Dermis microvascular lymphatic vessel endothelial cell (primary cell): Measurements from ENCODE around the gene RECK. TPM values are rescaled to one million over a fixed set of nuclear protein-coding genes. Genes with fewer than 3 reads are reported as not detected.
"Not testable (repeated sequence)": the region's sequence is repeated elsewhere in the genome, so short reads cannot be mapped to it uniquely, and the experiment has no call there.

Experiments used
- DNase-seq, 2 donors: peaks; one replicate each; pipeline versions ENCODE4 v3.0.0 to v3.0.0-alpha.2; 2010; ENCODE audit warnings: low read depth in 2 of 2
- total RNA-seq: library from RNA; depleted of rRNA; stranded (reverse); fragments of >200 nt; gene quantifications from 2 replicates; pipeline ENCODE4 v1.2.1, GENCODE V29; 2014

The RECK gene
- total RNA-seq, 1 donor from 2014 or later = 21.7 TPM

GRCh38 chr9:36064448-36065037 lies 27.8 kb downstream of the RECK start:
- DNase-seq = peak in 1 of 2 donors; percentile 30

DNA sequence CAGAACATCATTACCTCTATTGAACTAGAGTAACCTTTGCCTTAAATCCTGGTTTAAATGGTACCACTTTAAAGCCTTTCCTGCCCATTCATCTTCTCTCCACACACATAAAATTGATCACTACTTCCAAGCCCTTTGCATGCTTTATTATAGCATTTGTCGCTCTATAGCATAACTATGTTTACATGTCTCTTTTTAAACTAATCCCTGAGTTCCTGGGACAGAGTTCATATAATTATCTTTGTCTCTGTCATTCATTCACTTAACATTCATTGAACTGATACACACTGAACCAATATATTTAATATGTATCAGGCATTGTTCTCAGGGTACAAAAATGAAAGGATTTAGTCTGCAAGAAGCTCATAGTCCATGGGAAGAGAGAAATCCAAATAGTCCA lies 37.3 kb downstream of the RECK start:
- DNase-seq = no peak

DNA sequence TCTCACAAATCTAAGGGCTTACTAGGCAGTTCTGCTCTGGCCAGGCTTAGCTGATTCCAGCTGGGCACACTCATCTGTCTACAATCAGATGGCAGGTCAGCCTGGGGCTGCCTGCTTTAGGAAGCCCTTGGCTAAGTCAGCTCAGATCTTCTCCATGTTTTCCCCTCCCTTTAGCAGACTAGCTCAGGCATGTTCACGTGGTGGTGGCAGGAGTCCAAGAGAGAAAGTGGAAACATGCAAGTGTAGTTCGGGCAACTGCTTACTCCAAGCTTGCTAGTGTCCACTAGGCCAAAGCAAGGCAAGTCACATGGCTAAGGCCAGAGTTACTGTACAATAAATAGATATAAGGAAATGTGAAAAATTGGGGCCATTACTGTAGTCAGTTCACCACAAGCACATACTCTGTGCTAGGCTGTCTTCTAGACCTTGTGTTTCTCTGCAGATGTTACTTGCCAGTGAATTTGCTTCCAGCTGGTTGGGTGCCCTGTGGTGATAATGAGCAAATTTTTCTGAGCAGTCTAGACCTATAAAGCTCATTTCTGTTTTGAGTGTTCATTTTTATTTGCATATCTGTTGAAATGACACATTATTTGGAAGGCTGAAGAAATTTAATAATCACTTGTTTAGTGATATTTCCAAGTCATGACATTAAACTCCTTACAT lies 38.3 kb downstream of the RECK start:
- peak; percentile 75 to 85 for DNase-seq

DNA sequence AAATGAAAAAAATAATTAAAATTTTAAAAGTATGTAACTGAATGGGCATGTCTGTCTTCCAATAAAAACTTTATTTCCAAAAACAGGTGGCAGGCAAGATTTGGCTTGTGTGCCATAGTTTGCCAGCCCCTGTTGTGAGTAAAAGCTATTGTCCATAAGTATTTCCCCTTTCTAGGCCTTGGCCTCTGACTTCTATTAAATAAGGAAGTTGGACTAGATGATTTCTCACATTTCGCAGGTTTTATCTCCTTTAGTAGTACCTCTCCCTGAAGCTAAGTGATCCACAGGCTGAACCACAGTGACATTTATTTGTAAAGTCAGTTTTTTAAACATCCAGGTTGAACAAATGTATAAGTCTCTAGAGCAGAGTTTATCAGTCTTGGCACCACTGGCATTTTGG lies 41.3 kb downstream of the RECK start:
- no peak for DNase-seq

- DNase-seq = no peak
These were observed 43.8 kb downstream of the RECK start for GRCh38 chr9:36080519-36080918.

- no peak for DNase-seq
These were observed 46.2 kb downstream of the RECK start for GRCh38 chr9:36082931-36083330.

GRCh38 chr9:36086442-36086841 lies 49.7 kb downstream of the RECK start:
- DNase-seq = no peak

GRCh38 chr9:36087054-36087453 lies 50.3 kb downstream of the RECK start:
- not testable (repeated sequence) for DNase-seq

DNA sequence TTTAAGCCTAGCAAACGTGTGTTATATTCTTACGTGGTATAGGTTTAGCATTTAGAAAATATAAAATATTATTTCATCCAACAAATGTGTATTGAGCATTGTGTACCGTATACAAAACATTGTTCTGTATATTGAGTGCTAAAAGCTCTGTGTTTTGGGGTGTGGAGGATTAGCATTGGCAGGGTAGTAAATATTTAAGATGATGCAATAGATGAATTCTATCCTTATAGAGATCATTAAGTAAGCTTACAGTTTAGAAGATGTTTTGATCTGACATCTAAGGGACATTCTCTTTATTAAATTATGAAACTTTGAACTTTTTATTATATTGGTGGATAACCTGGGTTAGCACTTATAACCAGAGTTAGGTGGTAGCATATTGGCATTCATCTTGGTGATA lies 51.3 kb downstream of the RECK start:
- DNase-seq = no peak

DNA sequence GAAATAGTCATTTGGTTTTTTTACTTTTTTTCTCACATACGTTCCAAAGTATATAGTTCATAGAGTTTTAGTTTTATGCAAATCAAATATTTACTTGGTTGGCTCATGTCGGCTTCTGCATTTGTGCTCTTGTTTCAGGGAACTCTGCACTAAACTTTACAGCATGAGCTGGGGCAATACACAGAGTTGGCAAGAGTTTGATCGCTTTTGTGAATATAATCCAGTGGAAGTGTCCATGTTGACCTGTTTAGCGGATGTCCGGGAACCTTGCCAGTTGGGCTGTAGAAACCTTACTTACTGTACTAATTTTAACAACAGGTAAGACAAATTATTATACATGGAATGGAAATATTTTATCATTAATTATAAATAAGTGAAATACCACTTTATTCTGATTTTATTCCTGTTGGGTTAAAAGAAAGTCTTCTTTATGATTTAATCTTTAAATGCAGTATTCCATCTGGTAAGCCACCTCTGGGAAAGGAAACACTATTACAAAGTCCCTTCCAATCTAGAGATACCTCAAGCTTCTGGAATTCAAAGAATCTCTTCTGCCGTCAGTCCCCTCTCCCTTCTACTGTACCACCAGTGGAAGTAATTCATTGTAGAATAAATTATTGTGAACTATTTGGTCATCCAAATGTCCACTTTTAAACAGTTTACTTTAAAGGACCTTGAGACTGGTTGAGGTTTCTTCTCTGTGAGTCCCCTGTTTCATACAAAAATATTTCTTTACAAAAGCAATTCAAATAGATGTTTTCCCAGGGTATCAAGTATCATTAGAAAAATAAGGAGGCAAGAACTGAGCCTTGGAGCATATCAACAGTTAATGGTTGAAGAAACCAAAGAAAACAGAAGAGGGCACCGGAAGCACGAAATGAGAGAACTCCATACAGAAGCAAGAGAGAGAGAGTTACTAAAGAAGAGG lies 54.6 kb downstream of the RECK start:
- peak; percentile 85 to 87 for DNase-seq

- DNase-seq = no peak
These were observed 55.3 kb downstream of the RECK start for GRCh38 chr9:36092014-36092413.

DNA sequence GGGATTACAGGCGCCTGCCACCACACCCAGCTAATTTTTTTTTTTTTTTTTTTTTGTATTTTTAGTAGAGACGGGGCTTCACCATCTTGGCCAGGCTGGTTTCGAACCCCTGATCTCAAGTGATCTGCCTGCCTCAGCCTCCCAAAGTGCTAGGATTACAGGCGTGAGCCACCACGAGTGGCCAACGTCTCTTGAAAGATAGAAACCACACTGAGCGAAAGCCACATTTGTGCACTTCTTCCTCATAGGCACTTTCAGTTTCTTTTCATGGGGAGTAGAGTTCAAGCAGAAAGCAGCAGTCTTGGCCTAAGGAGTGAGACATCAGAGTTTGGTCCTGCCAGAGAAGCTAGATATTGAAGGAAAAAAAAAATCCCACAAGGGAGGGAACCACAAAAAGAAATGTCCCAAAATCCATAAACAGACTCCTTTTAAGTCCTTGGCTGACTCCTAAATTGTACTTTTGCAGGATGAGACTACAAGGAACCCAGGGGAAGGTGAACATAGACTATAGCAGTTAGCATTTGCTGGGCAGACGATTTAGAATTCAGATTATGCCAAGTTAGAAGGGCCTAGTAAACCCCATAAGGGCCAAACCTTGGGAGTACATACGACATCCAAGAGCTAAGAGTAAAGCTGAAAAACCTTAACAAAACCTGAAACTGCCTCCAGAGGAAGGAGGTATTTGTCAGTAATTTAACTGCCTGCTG lies 55.9 kb downstream of the RECK start:
- no peak for DNase-seq

DNA sequence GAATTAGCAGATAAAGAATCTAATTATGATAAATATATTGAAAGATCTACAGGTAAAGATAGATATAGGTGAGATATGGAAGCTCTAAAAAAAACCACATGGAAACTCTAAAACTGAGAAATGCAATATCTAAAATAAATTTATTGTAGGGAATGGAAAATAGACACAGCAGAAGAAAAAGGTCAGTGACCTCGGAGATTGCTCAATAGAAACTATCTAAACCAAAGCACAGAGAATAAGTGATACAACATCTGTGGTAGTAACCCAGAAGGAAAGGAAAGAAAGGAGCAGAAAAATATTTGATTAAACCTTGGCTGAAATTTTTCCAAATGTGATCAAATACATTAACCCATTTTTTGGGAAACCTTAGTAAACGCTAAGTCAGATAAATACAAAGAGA lies 56.7 kb downstream of the RECK start:
- no peak for DNase-seq

- DNase-seq = no peak
These were observed 63.0 kb downstream of the RECK start for GRCh38 chr9:36099718-36100117.

GRCh38 chr9:36100532-36100931 lies 63.8 kb downstream of the RECK start:
- peak in 1 of 2 donors; percentile 6 for DNase-seq

- peak; percentile 72 to 92 for DNase-seq
These were observed 65.4 kb downstream of the RECK start for GRCh38 chr9:36101916-36102741.

DNA sequence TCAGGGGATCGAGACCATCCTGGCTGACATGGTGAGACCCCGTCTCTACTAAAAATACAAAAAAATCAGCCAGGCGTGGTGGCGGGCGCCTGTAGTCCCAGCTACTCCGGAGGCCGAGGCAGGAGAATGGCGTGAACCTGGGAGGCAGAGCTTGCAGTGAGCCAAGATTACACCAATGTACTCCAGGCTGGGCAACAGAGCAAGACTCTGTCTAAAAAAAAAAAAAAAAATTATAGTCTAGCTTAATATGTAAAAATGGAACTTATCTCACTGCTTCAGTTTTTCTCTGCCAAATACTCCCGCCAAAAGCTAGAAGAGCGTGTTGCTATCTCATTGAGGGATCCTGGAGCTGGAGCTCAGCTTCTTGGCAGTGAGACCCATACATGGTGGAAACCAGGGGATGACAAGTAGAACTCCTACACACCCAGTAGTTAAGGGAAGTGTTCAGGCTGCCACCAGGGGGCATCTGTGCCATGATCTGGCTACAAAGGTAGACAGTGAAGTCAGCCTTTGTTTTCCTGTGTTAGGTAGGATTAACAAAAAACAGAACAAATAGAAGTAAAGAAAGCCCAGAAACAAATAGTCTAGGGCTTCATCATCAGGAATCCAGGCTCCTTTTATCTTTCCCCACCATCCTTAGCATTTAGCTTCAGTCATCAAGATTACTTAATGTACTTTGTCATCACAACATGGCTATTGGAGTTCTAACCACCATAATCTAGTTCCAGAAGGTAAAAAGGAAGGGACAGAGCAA lies 66.2 kb downstream of the RECK start:
- DNase-seq = peak; percentile 72 to 84

- no peak for DNase-seq
These were observed 72.4 kb downstream of the RECK start for GRCh38 chr9:36109071-36109470.

GRCh38 chr9:36110434-36110833 lies 73.7 kb downstream of the RECK start:
- DNase-seq = no peak

DNA sequence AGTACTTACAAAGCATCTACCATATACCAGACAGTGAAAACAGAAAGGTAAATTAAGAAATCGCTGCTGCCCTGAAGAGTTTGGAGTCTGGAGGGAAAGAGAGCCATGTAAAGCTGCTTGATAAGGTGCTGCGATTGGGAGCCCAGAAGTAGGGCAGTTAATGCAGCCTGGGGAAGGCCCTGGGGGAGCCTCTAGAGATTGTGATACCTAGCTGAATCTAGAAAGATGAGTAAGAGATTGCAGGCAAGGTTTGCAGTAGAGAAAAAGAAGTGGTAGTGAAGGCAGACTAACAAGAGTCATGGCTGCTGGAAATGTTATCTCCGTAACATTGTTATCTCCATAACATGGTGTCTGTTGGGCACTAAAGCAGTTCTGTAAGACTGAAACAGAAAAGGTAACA lies 75.8 kb downstream of the RECK start:
- no peak for DNase-seq
